H1 (cell line): ENCODE results near the gene KCNK3. TPM values are rescaled to one million over a fixed set of nuclear protein-coding genes. Genes with fewer than 3 reads are reported as not detected.

ENCODE experiments used
- ASH2L ChIP-seq: fragments of 200-600, 300-600 bp; sonication (generic); IDR thresholded peaks from one replicate; pipeline ENCODE4 v1.7.1; 2017; ENCODE audit warnings: low read length
- CHD1 ChIP-seq: IDR thresholded peaks from 2 replicates; pipeline ENCODE4 v1.6.1; 2012; ENCODE audit warnings: low read depth, low read length, improper control_type of control experiment
- CHD7 ChIP-seq: fragments of 300-600 bp; sonication (generic); IDR thresholded peaks from 2 replicates; pipeline ENCODE4 v1.7.1; 2012; ENCODE audit warnings: low read length, moderate library complexity, mild to moderate bottlenecking, inconsistent platforms; ENCODE audit not compliant: insufficient replicate concordance
- GTF2F1 ChIP-seq: IDR thresholded peaks from 2 replicates; pipeline ENCODE4 v1.6.1; 2012; ENCODE audit warnings: low read depth, low read length, improper control_type of control experiment, borderline replicate concordance
- HDAC6 ChIP-seq: IDR thresholded peaks from one replicate; pipeline ENCODE4 v1.7.1; 2012; ENCODE audit warnings: low read depth, mild to moderate bottlenecking, inconsistent platforms, low read length, moderate library complexity
- MAFK ChIP-seq: IDR thresholded peaks from 2 replicates; pipeline ENCODE4 v1.6.1; 2012; ENCODE audit warnings: low read depth, mild to moderate bottlenecking, improper control_type of control experiment, low read length
- MAX ChIP-seq: IDR thresholded peaks from 2 replicates; pipeline ENCODE4 v1.6.1; 2012; ENCODE audit warnings: inconsistent platforms
- POU5F1 ChIP-seq: IDR thresholded peaks from 2 replicates; pipeline ENCODE4 v1.6.1; 2011; ENCODE audit warnings: low read depth, mild to moderate bottlenecking, low read length, moderate library complexity
- RFX5 ChIP-seq: IDR thresholded peaks from 2 replicates; pipeline ENCODE4 v1.6.1; 2011; ENCODE audit warnings: low read depth, low read length, improper control_type of control experiment, borderline replicate concordance
- SIX5 ChIP-seq: IDR thresholded peaks from 2 replicates; pipeline ENCODE4 v1.6.1; 2011; ENCODE audit warnings: mild to moderate bottlenecking, low read depth, low read length
- USF2 ChIP-seq: IDR thresholded peaks from 2 replicates; pipeline ENCODE4 v1.6.1; 2011; ENCODE audit warnings: low read length, improper control_type of control experiment
- polyA plus RNA-seq, 7 experiments: library from polyadenylated mRNA; depleted of rRNA in 3 of 7; stranded (reverse) in 5 of 7; unstranded in 2 of 7; fragments of >200 nt in 5 of 7; fragments of 200-250 nt in 2 of 7; gene quantifications; 1 replicate in 5 of 7; 2 replicates in 1 of 7; 4 replicates in 1 of 7; pipeline versions ENCODE4 v1.2.1 to v1.2.3, GENCODE V29; 2011 to 2013; ENCODE audit warnings: missing spikeins in 2 of 7, mixed read lengths in 2 of 7
- total RNA-seq: library from RNA; stranded (reverse); fragmentation: NEBNext Ultra II Directional; extraction: Animal tissue kit (Norgen Biotek cat#: 25700); gene quantifications from 2 replicates; pipeline ENCODE4 v1.2.1, GENCODE V29; 2021

KCNK3 gene
- total and polyA plus RNA-seq, 2 of the 8 experiments (the other 6 are each of a cell fraction or from before 2014, with no cell fraction given) = 0.29 to 0.30 TPM

GRCh38 chr2:26696351-26696816, 3.9 kb downstream of the KCNK3 start (continued):
- TF ChIP-seq CHD7 = no peak
- no peak for TF ChIP-seq SIX5
- no peak for TF ChIP-seq RFX5
- no peak for TF ChIP-seq USF2
- no peak for TF ChIP-seq MAX
- TF ChIP-seq GTF2F1 = no peak
- TF ChIP-seq HDAC6 = no peak
- TF ChIP-seq CHD1 = no peak
- TF ChIP-seq MAFK = no peak
- no peak for TF ChIP-seq POU5F1
- TF ChIP-seq ASH2L = no peak
